Hematopoietic multipotent progenitor cell treated with erythropoietin and hydrocortisone succinate and interleukin-3 and kit ligand, for 6 days (in vitro differentiated cells): ENCODE results near the gene CSTA.

Source experiments
- DNase-seq: peaks from one replicate; pipeline ENCODE4 v3.0.0-alpha.2; 2015

The CSTA gene

DNA sequence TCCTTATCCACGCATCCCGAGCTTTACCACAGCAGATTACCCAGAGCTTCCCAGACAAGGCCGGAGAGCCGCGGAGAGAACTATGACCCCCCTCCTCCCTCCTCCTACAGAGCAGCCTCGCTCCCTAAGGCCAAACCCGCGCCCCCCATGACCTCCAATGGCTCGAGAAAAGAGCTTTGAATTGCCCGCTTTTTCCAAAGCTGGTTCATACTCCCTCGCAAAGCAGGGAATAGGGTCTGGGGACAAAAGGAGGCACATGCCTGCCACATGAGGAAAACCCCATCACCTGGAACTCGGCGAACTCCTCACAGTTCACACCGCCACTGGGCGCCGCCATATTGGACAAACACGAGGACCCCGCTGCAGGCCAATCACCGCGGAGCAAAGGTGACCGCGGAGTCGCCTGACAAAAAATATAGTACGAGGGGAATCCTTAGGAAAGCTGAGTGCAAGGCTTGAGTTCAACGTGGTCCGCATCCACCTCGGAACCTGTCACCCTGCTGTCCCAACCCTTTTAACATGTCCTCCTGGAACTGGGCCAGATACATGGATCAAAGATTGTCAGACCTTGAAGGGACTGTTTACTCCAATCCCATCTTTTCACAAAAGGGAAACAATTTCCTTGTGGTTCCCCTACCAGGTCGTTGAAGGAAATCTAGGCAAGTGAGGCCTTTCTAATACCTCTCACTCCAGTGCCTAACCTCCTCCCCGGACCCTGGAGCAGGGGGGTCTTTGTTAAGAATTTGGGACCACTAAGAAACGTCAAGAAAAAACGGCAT lies 58.0 kb downstream of the CSTA start, which contains the start of gene MIX23:
Gene MIX23 (minus strand): TSS at position 344 of the 779 bp plus-strand sequence. CDS start 7 bp downstream, at position 337.
- peak; percentile 94 for DNase-seq

DNA sequence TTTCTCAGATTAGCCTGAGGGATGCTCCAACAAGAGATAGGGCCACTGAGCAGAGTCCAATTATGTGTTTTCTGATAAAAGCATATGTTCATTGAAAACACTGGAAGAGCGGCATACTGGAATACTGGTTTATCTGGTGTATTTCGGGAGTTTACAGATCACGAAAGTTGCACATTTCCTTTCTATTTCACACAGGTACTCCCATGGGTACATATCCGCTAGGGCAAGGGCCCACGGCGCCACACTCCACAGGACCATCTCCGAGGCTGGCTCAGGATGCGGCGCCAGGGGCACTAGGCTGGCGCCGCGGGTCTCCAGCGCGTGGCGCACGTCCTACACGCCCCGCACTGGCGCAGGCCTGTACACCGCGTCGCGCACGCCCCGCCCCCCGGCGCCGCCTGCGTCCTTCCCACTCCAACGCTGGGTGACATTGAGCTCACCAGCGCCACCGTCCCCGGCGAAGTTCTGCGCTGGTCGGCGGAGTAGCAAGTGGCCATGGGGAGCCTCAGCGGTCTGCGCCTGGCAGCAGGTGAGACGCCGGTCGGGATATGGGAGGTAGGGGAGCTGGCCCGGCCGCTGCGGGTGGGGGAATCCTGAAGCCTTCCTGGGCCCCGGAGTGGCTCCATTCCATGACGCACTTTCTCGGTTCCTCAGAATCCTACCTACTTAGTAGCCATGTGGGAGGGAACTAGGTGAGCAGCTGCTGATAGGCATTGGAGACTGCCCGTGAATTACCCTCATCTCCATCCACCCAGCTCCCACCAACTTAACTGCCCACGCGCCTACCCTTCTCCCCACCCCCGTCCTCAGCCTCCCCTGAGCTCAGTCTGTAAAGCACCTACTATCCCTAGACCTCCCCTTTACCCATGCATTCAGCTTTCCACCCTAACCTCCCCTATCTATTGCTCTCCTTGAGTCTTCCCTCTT lies 59.0 kb downstream of the CSTA start, which contains the start of gene FAM162A:
Gene FAM162A (plus strand): TSS at position 412 of the 927 bp plus-strand sequence. CDS start 84 bp downstream, at position 496.
- DNase-seq = peak; percentile 96

DNA sequence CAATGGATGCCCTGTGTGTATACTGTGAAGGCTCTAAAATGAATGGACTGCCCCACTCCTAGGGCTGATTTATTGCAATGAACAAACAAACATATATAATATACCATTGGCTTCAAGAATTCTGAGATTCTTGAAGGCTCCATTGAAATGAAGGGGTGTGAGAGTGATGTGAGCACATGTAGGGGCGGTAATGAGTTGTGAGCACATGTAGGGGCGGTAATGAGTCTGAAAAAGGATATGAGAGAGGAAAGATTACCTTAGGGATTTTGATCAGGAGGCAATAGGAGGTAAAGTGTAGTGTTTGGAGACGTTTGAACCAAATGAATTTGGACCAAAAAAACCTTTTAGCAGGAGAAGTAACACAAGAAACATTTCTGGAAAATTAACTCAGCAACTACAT lies 62.7 kb downstream of the CSTA start:
- DNase-seq = no peak

DNA sequence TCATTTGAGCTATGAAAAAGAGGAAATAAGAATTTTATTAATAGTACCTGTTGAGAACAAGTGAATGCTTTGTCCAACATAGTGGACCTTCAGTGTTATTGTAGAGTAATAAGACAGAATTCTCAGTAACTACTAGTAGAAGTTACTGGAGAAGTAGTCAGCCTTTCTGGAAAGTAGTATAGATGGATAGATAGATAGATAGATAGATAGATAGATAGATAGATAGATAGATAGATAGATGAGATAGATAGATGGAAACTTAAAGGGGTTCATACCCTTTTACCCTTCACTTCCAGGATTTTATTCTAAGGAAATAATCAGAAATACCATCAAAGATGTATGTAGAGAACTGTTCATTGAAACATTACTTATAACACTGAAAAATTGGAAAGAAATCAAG lies 64.1 kb downstream of the CSTA start:
- DNase-seq = no peak

DNA sequence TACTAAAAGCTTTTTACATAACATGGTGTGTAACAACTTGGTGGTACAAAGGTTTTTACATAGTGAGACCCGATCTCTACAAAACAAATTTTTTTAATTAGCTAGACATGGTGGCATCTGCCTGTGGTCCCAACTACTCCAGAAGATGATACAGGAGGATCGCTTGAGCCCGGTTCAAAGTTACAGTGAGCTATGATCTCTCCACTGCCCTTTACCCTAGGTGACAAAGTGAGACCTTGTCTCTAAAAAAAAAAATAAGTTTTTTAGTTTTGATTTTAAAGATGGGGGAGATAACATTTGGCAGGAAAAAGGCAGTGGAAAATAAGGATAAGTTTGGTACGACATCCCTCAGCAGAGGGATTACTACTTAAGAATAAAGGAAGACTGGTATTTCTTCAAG lies 64.8 kb downstream of the CSTA start:
- no peak for DNase-seq

DNA sequence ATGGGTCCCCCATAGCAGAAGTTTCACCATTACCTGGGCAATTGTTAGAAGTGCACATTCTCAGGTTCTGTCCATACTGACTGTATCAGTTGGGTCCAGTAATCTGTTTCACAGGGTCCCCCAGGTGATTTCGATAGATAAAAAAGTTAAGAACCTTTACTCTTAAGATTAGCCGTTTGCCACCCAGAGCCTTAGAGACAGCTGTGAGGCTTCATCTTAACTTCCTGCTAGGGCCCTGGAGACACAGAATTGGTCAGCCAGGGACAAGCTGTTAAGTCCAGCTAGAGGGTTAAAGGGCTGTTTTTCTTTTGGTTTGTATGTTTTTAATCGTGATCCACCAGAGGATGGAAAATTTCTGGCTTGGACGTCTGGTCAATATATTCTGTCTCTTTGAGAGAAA lies 65.6 kb downstream of the CSTA start:
- peak; percentile 51 for DNase-seq
